ENCODE data around the gene PTPN6.

DNA sequence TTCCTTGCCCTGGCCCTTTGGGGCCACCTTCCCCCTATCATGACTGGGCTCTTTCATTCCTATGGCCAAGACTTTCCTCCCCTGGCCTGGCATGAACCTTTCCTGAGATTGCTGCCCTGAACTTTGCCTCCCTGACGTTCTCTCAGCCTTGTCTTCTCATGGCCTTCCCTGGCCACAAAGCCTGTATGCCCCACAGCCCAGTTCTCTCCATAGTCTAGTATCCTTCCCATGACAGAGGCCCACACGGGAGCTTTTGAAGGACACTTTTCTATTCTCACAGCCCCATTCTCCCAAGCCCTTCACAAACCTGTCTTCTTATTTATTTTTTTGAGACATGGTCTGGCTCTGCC, 12.0 kb upstream of the PTPN6 start:
- TF ChIP-seq, protein P1, sequence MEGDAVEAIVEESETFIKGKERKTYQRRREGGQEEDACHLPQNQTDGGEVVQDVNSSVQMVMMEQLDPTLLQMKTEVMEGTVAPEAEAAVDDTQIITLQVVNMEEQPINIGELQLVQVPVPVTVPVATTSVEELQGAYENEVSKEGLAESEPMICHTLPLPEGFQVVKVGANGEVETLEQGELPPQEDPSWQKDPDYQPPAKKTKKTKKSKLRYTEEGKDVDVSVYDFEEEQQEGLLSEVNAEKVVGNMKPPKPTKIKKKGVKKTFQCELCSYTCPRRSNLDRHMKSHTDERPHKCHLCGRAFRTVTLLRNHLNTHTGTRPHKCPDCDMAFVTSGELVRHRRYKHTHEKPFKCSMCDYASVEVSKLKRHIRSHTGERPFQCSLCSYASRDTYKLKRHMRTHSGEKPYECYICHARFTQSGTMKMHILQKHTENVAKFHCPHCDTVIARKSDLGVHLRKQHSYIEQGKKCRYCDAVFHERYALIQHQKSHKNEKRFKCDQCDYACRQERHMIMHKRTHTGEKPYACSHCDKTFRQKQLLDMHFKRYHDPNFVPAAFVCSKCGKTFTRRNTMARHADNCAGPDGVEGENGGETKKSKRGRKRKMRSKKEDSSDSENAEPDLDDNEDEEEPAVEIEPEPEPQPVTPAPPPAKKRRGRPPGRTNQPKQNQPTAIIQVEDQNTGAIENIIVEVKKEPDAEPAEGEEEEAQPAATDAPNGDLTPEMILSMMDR (IDR thresholded peaks at IDR 0.05; ENCODE audit: low read length) = no peak
- TF ChIP-seq EZH2 (optimal IDR thresholded peaks at IDR 0.05; ENCODE audit: low read depth, low read length) (no peak), EZH2phosphoT487 (IDR thresholded peaks at IDR 0.05; ENCODE audit: low read length) (no peak)
